ENCODE results near the gene GSX1. TPM values are rescaled to one million over a fixed set of nuclear protein-coding genes. Genes with fewer than 3 reads are reported as not detected.

The GSX1 gene
- total and polyA plus RNA-seq, 9 of the 15 experiments (the other 6 are each of a cell fraction or from before 2014, with no cell fraction given): not detected

DNA sequence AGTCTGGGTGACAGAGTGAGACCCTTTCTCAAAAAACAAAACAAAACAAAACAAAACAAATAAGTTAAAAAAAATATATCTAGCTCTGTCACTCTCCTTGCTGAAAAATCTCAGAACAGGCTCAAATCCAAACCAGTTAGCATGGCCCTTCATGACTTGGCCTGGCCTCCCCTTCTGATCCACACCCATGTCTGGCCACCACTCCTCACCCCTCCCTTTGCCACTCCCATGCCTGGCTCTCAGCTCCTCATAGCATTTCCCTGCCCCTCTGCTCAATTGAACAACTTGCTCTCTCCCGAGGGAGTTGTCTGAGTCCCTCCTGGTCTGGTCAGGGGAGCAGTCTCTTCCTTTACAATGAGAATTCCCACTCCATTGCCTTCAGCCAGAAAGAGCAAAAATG lies 4.0 kb upstream of the GSX1 start (continued):
- TF ChIP-seq POLR2AphosphoS5 (IDR thresholded peaks at IDR 0.05; ENCODE audit: control insufficient read depth, insufficient read depth, low read depth, low read length): no peak
- TF ChIP-seq BMI1 (IDR thresholded peaks at IDR 0.05; ENCODE audit: low read length): no peak
- TF ChIP-seq ZNF551 (CRISPR knock-in tag; IDR thresholded peaks at IDR 0.05): no peak
- TF ChIP-seq ZNF232 (CRISPR knock-in tag; IDR thresholded peaks at IDR 0.05): no peak

DNA sequence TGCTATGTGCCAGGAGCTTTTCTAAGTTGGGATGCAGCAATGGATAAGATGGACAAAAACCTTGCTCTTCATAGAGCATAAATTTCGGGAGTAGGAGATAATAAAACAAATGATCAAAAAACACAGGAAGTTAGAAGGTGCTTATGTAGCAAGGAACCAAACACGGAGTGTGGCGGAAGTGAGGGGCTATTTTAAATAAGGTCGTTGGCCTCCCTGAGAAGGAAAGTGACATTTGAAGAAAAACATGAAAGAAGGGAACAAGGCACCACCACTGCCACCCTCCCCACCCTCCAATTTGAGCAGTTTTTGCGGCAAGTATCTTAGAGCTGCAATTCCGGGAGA lies 3.2 kb upstream of the GSX1 start:
- intact Hi-C loops (cut with micrococcal nuclease): no loop called here
- Histone ChIP-seq H3K27me3 (ENCODE audit: control insufficient read depth in 2 of 2, insufficient read depth in 2 of 2, low read length in 2 of 2) (peaks cover 17 to 44% of the 10 kb centered on the region in 2 experiments), H3K4me2 (ENCODE audit: insufficient read depth, low read length) (no peak overlapping the region), H3K36me3 (ENCODE audit: control insufficient read depth, insufficient read depth, low read length) (no peaks in the 10 kb centered on the region), H3K27ac (ENCODE audit: extremely low read depth, low read depth, low read length) (no peak overlapping the region), H2AFZ (ENCODE audit: low read depth, low read length) (no peak overlapping the region), H3K4me3 (no peak overlapping the region), H3K79me2 (ENCODE audit: control insufficient read depth, insufficient read depth, low read length) (no peaks in the 10 kb centered on the region), H3K9me1 (ENCODE audit: control insufficient read depth, insufficient read depth, low read length) (no peaks in the 10 kb centered on the region), H3K9ac (ENCODE audit: insufficient read depth in 1 of 2, low read depth in 2 of 2, low read length in 2 of 2) (no peak overlapping the region), H3K9me3 (replicated peaks; ENCODE audit: control insufficient read depth, insufficient read depth, low read depth, low read length) (no peaks in the 10 kb centered on the region), H4K20me1 (replicated peaks; ENCODE audit: control insufficient read depth, insufficient read depth, low read length) (no peaks in the 10 kb centered on the region), H3K4me1 (replicated peaks in 1 of 2; ENCODE audit: control insufficient read depth in 2 of 2, insufficient read depth in 2 of 2, low read length in 2 of 2) (peaks cover 0 to 6% of the 10 kb centered on the region in 2 experiments; a peak in 2 of 5 replicates)
- in situ Hi-C loops (cut with MboI): no loop called here
- no TSS peak for BruUV-seq (replicated peaks)
- ATAC-seq (no peak), DNase-seq (ENCODE audit: extremely low read depth in 1 of 4, low spot score in 3 of 4) (no peak), FAIRE-seq (no peak)
- WGBS (ENCODE audit: insufficient coverage, low coverage, missing lambda C conversion rate): 3% methylated on average over 6 of the region's 6 CpGs
- CTCF ChIA-PET (ENCODE audit: low intra/inter-chr PET ratio): no interaction called here
- no peak for TF ChIP-seq RBFOX2 (IDR thresholded peaks at IDR 0.05; ENCODE audit: low read depth, low read length)
- no peak for TF ChIP-seq ZNF175 (CRISPR knock-in tag; IDR thresholded peaks at IDR 0.05; ENCODE audit: low read depth)
- TF ChIP-seq ZBTB17 (CRISPR knock-in tag; IDR thresholded peaks at IDR 0.05): no peak
- TF ChIP-seq CXXC5 (CRISPR knock-in tag; IDR thresholded peaks at IDR 0.05): no peak
- no peak for TF ChIP-seq NEUROD1 (IDR thresholded peaks at IDR 0.05; ENCODE audit: borderline replicate concordance, low read depth, low read length, partially characterized antibody)
- no peak for TF ChIP-seq HLTF (IDR thresholded peaks at IDR 0.05)
- no peak for TF ChIP-seq ZNF324 (CRISPR knock-in tag; IDR thresholded peaks at IDR 0.05)
- POLR2A ChIA-PET: interaction anchor here (0.7 kb wide), 1 partner anchor 132 kb away, joined by 3 read pairs; no protein-coding TSS in a partner anchor

Data from K562 (cell line).